ENCODE data around the gene EID3.
"Not testable (repeated sequence)": the region's sequence is repeated elsewhere in the genome, so short reads cannot be mapped to it uniquely, and the experiment has no call there.

The EID3 gene

DNA sequence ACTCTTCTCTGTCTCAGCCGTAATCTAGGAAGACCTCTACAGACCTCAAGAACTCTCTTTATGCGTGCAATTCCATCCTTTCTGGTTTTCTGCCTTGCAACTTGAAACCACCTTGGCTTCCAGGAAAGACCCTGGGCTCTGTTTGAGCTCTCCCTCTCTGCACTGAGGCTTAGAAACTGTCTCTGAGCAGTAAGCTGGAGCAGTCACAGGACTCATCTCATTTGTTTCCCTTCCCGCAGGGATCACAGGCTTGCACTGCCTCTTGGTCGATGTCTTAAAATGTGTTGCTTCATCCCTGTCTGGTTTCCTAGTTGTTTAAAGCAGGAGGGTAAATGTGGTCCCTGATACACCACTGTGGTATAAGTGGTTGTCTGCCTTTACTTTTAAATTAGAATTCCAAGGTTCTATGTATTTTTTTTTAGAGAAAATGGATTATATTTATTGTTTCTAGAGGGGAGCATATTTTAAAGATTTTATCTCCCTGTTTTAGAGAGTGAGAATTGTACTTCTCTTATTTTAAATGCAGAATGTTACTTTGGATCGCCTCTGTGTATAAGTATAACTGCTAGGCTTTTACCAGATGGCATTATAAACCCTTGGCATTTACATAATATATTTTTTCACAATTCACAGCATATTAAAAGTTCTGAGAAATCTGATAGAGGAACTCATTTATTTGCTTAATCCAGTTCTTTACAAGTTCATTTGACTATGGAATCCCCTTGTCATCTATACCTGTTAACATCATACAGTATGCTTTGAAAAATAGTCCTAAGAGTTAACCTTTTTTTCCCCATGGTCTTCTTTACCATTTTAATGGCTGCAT lies 26.4 kb downstream of the EID3 start:
- Histone ChIP-seq H3K9me3 (ENCODE audit: control insufficient read depth, insufficient read depth, low read length) (no peaks in the 10 kb centered on the region), H3K4me1 (ENCODE audit: insufficient read depth, low read length) (no peaks in the 10 kb centered on the region), H3K9ac (ENCODE audit: low read depth, low read length) (no peak overlapping the region), H3K36me3 (ENCODE audit: insufficient read depth, low read length) (peaks cover 40% of the 10 kb centered on the region)

DNA sequence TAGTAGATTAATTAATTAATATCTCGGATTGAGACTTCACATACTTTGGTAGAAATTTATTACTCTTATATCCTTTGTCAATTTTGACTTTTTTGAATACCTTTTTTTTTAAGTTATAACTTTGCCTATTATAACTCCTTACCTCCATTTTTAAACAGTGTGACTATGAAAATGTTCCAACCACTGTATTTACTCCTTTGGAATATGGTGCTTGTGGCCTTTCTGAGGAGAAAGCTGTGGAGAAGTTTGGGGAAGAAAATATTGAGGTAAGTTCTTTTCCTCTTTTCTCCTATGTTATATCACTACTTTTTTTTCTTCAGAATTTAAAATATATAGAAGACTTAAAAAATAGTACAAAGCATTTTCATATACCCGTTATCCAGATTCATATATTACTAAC lies 27.8 kb downstream of the EID3 start:
- peaks cover 32% of the 10 kb centered on the region for H3K36me3 ChIP-seq (ENCODE audit: insufficient read depth, low read length)
- H3K9ac ChIP-seq (ENCODE audit: low read depth, low read length), result no peak overlapping the region
- H3K4me1 ChIP-seq (ENCODE audit: insufficient read depth, low read length), result no peaks in the 10 kb centered on the region
- no peaks in the 10 kb centered on the region for H3K9me3 ChIP-seq (ENCODE audit: control insufficient read depth, insufficient read depth, low read length)

DNA sequence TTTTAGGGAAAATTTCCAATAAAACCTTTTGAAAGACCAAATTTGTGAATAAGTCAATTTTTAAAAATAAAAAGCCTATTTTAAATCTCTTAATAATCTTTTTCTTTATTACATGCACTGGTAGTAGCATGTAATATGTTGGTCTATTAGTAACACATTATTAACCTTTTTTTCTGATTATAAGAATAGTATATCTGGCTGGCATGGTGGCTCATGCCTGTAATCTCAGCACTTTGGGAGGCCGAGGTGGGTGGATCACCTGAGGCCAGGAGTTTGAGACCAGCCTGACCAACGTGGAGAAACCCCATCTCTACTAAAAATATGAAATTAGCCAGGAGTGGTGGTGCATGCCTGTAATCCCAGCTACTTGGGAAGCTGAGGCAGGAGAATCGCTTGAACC lies 28.7 kb downstream of the EID3 start:
- not testable (repeated sequence) for H3K4me1 ChIP-seq (ENCODE audit: insufficient read depth, low read length); H3K9ac ChIP-seq (ENCODE audit: low read depth, low read length); H3K9me3 ChIP-seq (ENCODE audit: control insufficient read depth, insufficient read depth, low read length)
- peaks cover 30% of the 10 kb centered on the region for H3K36me3 ChIP-seq (ENCODE audit: insufficient read depth, low read length)

DNA sequence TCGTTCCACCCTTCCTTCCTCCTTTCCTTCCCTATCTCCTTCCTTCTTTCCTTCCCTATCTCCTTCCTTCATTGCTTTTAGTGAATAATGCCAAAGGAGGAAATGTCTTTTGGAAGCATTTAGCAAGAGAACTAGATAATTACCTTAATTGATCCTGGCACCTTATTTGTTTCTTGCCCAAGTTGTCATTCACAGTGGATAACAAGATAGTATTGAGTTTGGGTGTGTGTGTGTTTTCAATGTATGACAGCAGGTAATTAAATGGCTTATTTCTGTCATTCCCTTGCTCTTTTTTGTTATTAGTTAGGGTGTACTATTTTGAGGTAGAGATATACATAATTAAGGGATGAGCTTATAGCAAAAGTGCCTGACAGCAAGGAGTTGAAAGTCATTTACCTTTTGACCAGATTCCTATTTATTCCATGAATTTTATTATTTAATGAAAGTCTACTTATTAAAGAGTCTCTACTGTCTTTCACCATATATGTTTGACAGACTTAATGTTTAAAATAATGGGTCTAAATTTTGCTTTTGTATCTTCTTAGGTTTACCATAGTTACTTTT lies 30.2 kb downstream of the EID3 start:
- no peaks in the 10 kb centered on the region for H3K9me3 ChIP-seq (ENCODE audit: control insufficient read depth, insufficient read depth, low read length)
- peaks cover 16% of the 10 kb centered on the region for H3K36me3 ChIP-seq (ENCODE audit: insufficient read depth, low read length)
- H3K9ac ChIP-seq (ENCODE audit: low read depth, low read length), result no peak overlapping the region
- H3K4me1 ChIP-seq (ENCODE audit: insufficient read depth, low read length), result no peaks in the 10 kb centered on the region

DNA sequence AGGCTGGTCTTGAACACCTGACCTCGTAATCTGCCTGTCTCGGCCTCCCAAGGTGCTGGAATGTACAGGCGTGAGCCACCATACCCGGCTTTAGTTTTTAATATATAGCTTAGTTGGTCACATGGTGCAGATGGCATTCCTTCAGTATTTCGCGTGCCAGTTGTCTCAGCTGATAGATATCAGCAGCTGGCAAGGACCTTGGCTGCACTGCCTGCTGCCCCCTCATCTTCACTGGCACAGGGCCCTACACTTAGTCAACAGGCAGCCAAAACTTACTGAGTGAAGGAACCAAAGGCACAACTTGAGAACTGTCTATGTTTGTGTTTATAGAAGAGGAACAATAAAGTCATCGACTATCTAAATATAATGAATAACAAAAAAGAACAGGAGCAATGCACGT lies 31.0 kb downstream of the EID3 start:
- H3K4me1 ChIP-seq (ENCODE audit: insufficient read depth, low read length), result no peaks in the 10 kb centered on the region
- no peak overlapping the region for H3K9ac ChIP-seq (ENCODE audit: low read depth, low read length)
- no peaks in the 10 kb centered on the region for H3K9me3 ChIP-seq (ENCODE audit: control insufficient read depth, insufficient read depth, low read length)
- peaks cover 19% of the 10 kb centered on the region for H3K36me3 ChIP-seq (ENCODE audit: insufficient read depth, low read length)

DNA sequence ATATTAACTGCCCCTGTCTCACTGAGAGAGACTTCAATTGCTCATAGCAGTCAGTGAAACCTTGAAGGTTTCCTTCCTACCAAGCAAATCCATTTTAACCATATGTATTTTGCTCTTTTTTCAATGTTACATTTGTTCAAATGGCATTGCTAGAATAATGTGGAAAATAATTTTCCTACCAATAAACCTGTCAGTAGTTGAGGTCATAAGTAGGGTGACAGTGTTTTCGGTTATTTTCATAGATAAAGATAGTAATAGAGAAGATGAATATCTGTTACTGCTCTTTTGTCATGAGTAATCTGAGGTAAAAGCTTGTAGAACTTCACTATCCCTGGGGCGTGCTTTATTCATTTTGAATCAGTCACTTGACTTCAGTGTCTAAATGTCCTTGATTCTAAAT lies 32.6 kb downstream of the EID3 start:
- no peak overlapping the region for H3K9ac ChIP-seq (ENCODE audit: low read depth, low read length)
- no peaks in the 10 kb centered on the region for H3K4me1 ChIP-seq (ENCODE audit: insufficient read depth, low read length)
- H3K9me3 ChIP-seq (ENCODE audit: control insufficient read depth, insufficient read depth, low read length), result no peaks in the 10 kb centered on the region
- H3K36me3 ChIP-seq (ENCODE audit: insufficient read depth, low read length), result peaks cover 25% of the 10 kb centered on the region

DNA sequence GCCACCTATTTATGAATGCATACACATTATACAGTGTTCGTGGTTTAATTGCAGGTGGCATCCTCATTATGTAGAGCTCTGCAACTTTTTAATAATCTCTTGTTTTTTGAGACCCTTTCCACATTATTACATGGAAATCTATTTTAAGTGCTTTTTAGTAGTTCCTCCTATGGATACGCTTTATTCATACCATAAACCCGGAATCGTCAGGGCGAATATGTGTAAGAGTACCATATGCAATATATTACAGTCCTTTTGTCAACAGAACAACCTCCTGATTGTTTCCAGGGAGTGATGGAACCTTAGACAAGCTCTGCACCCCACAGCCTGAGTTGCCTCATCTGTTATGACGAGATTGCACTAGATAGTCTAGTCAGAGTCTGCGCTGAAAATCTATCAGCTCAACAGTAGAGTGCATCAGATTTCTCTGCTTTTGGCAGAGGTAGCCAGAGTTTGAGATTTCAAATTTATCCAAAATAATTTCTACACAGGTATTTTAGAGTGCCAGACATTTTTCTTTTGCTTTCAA lies 33.6 kb downstream of the EID3 start:
- Histone ChIP-seq H3K9me3 (ENCODE audit: control insufficient read depth, insufficient read depth, low read length) (no peaks in the 10 kb centered on the region), H3K36me3 (ENCODE audit: insufficient read depth, low read length) (peaks cover 30% of the 10 kb centered on the region), H3K4me1 (ENCODE audit: insufficient read depth, low read length) (no peaks in the 10 kb centered on the region), H3K9ac (ENCODE audit: low read depth, low read length) (no peak overlapping the region)

DNA sequence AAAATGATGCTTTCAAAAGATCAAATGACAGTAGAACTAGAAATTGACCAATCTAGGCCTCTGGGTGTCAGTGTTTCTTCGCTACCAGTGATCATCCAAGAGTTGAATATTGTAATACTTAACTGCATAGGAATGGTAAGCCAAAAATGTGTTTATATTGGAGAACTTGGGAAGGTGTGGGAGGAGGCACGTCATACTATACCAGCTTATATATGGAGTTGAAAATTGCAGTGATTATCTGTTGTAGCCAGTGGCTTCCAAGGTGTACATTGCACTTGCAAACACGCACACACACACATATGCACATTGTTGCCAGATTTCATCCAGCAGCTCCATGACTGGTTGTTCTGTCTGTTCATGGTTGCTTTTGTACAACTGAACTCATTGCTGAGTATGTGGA lies 36.1 kb downstream of the EID3 start:
- Histone ChIP-seq H3K9me3 (ENCODE audit: control insufficient read depth, insufficient read depth, low read length) (no peaks in the 10 kb centered on the region), H3K9ac (ENCODE audit: low read depth, low read length) (no peak overlapping the region), H3K36me3 (ENCODE audit: insufficient read depth, low read length) (peaks cover 26% of the 10 kb centered on the region), H3K4me1 (ENCODE audit: insufficient read depth, low read length) (no peaks in the 10 kb centered on the region)

DNA sequence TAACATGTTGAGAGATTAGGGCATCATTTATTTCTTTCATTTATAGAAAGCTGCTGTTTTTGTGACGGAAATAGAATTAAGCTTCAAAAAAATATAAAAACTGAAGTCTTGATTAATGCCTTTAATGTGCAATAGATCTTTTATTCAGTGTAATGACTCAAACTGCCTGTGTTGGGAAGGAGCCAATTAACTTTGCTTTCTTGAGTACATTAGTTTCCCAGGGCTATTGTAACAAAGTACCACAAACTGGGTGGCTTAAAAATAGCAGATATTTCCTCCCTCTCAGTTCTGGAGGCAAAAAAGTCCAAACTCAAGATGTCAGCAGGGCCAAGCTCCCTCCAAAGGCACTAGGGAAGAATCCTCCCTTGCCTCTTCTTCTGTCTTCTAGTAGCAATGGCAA lies 36.6 kb downstream of the EID3 start:
- no peaks in the 10 kb centered on the region for H3K9me3 ChIP-seq (ENCODE audit: control insufficient read depth, insufficient read depth, low read length)
- no peak overlapping the region for H3K9ac ChIP-seq (ENCODE audit: low read depth, low read length)
- H3K4me1 ChIP-seq (ENCODE audit: insufficient read depth, low read length), result no peaks in the 10 kb centered on the region
- H3K36me3 ChIP-seq (ENCODE audit: insufficient read depth, low read length), result peaks cover 23% of the 10 kb centered on the region

DNA sequence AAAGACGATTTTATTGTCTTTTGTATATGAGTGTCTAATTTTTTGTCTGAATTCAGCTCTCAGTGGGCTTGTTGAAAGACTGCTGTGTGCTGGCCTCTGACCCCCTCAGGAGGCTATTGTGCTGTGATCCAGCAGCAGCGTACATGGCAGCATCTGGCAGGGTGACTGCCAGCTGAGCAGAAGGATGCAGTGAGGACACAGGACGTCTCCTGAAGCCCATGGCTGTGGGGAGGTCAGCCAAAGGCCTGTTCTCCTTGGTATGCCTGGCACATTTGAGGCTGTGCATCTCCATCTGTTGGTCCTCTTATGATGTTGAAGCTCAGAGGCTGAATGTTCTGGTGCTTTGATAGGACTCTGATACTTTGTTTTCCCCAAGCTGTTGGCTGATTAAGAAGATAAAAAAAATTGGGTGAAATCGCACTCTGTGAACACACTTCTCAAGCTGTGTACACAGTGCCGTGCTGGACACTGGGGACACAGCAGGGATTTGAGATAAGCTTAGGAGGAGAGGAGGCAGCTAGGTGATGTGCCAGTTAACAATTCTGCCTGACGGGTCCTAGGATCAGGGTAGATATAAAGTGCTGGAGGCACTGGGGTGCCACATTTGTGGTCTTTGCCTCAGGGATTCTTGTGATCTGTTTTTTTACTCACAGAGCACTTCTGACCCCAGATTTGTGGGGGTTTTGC lies 37.5 kb downstream of the EID3 start:
- H3K9ac ChIP-seq (ENCODE audit: low read depth, low read length), result no peak overlapping the region
- H3K36me3 ChIP-seq (ENCODE audit: insufficient read depth, low read length), result peaks cover 23% of the 10 kb centered on the region
- H3K4me1 ChIP-seq (ENCODE audit: insufficient read depth, low read length), result no peaks in the 10 kb centered on the region
- H3K9me3 ChIP-seq (ENCODE audit: control insufficient read depth, insufficient read depth, low read length), result no peaks in the 10 kb centered on the region

DNA sequence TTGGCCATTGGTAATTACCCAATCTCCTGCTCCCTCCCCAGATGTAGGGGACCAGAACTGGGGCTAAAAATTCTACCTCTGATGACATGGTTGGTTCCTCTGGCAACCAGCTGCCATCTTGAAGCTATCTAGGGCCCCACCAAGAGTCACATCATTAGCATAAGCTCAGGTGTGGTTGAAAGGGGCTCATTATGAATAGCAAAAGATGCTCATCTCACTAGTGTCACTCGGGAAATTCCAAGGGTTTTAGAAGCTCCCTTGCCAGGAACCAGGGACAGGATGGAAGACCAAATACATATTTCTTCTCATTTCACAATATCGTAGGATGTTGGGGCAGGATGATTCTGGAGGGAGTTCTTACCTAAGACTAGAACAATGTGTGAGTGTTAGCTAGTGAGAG lies 38.6 kb downstream of the EID3 start:
- Histone ChIP-seq H3K4me1 (ENCODE audit: insufficient read depth, low read length) (no peaks in the 10 kb centered on the region), H3K9me3 (ENCODE audit: control insufficient read depth, insufficient read depth, low read length) (no peaks in the 10 kb centered on the region), H3K36me3 (ENCODE audit: insufficient read depth, low read length) (peaks cover 23% of the 10 kb centered on the region), H3K9ac (ENCODE audit: low read depth, low read length) (no peak overlapping the region)

DNA sequence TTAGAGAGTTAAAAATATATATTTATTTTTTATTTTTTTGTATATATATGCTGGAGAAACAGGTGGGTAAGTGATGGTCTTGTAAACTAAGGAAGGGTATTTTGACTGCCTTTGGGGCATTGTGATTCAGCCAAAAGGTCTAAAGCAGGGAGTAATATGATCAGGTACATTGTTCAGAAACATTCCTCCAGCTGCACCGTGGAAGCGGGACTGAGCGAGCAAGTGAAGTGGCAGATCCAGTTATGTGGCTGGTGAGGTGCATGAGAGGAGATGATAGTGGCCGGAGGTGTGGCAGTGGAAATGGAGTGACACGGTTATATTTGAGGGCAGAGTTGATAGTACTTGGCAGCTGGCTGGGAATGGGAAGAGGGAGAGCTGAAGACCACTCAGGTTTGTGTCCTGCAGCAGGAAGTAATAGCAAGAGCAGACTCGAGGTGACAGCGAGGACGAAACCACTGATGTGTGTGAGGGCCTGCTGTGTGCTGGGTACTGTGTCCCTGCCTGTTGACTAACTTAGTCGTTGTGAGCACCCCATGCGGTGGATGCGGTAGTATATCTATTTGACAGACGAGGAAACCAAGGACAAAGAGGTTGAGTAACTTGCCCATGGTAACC lies 39.2 kb downstream of the EID3 start:
- H3K9me3 ChIP-seq (ENCODE audit: control insufficient read depth, insufficient read depth, low read length), result no peaks in the 10 kb centered on the region
- H3K36me3 ChIP-seq (ENCODE audit: insufficient read depth, low read length), result peaks cover 23% of the 10 kb centered on the region
- no peaks in the 10 kb centered on the region for H3K4me1 ChIP-seq (ENCODE audit: insufficient read depth, low read length)
- H3K9ac ChIP-seq (ENCODE audit: low read depth, low read length), result no peak overlapping the region

DNA sequence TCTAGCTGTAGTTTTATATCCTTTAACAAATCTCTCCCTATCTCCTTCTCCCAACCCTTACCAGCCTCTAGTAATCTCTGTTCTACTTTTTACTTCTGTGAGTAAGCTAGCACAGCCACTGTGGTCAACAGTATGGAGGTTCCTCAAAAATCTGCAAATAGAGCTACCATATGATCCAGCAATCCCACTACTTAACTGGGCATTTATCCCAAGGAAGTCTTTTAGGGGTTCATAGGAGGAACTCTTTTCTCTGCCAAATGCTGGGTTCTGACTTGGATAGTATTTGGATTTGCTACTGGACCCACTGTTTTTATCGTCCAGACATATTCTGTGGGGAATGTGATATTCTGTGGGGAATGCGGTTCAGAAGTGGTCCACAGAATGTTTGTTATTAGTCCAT lies 41.1 kb downstream of the EID3 start:
- Histone ChIP-seq H3K4me1 (ENCODE audit: insufficient read depth, low read length) (no peaks in the 10 kb centered on the region), H3K9ac (ENCODE audit: low read depth, low read length) (no peak overlapping the region), H3K36me3 (ENCODE audit: insufficient read depth, low read length) (peaks cover 33% of the 10 kb centered on the region), H3K9me3 (ENCODE audit: control insufficient read depth, insufficient read depth, low read length) (no peaks in the 10 kb centered on the region)

DNA sequence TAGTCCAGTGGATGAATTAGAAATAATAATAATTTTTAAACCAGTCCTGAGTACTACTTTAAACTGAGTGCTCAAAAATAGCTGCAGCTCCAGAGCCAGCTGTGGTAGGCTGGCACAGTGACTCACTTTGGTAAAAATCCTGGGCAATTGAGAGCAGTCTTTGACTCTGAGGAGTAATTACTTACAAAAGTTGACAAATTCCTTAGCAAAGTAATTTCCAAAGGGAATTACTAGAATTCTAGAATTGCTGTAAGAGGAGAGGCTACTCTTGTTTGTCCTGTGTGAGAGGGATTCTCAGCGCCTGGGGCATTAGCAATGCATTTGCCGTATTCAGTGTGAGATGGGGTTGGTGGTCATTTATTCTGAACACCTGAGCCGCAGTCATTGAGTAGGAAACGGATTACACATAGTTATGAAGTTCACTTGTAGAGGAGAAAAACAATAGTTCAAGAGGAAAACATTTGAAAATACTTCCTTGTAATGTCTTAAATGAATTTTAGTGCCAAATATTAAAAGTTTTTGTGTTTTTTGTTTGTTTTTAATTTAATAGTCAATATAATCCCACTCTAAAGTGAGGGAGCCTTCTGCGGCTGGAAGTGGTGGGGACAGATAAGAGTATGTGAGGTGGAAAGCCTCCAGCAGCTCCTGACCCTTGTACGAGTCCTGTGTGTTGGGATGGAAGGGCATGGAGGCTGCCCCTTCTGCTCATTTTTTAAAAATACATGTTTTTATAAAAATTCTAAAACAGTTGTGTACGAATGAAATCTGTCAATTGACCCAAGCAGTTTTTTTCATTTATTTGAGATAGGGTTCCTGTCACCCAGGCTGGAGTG lies 41.9 kb downstream of the EID3 start:
- no peaks in the 10 kb centered on the region for H3K9me3 ChIP-seq (ENCODE audit: control insufficient read depth, insufficient read depth, low read length)
- no peak overlapping the region for H3K9ac ChIP-seq (ENCODE audit: low read depth, low read length)
- H3K4me1 ChIP-seq (ENCODE audit: insufficient read depth, low read length), result peaks cover 3% of the 10 kb centered on the region; the same call in 1 of the 2 replicates
- H3K36me3 ChIP-seq (ENCODE audit: insufficient read depth, low read length), result peaks cover 31% of the 10 kb centered on the region

Measured in ES-I3 (cell line).